K562 (cell line): ENCODE data around the gene TTLL9. TPM values are rescaled to one million over a fixed set of nuclear protein-coding genes. Genes with fewer than 3 reads are reported as not detected.

Source experiments
- ATAC-seq: fragments of 200-7000 bp; cut with Tn5 transposase; 3 replicates; pipeline ENCODE4 v1.9.1; 2020; ENCODE audit warnings: moderate library complexity
- BruUV-seq: library from RNA; stranded (reverse); fragments of 400-500 nt; replicated peaks from 2 replicates; lab custom pipeline; 2021; lab: Mats Ljungman, UMichigan
- CTCF ChIA-PET: fragments of 300-600 bp; formaldehyde crosslinking; extraction: SDS; loops from one replicate; lab custom pipeline; 2021; ENCODE audit warnings: low intra/inter-chr PET ratio; lab: Yijun Ruan, JAX
- POLR2A ChIA-PET: fragments of 300-600, 350-650 bp; sonication (Branson Sonifier 250); formaldehyde crosslinking; extraction: SDS; loops from one replicate; lab custom pipeline; 2021; ENCODE audit warnings: antibody characterized with exemption, inconsistent platforms; lab: Yijun Ruan, JAX
- DNase-seq, 4 experiments: peaks; one replicate each; pipeline versions ENCODE4 v3.0.0 to v3.0.0-alpha.2; 2011 to 2018; ENCODE audit warnings: low spot score in 3 of 4, mixed read lengths in 3 of 4; ENCODE audit errors: extremely low read depth in 1 of 4
- FAIRE-seq: peaks from 2 replicates; lab custom pipeline; 2011; peaks lifted over from hg19 to GRCh38; lab: Jason Lieb, UNC
- H2AFZ ChIP-seq: 2 replicates; pipeline ENCODE4 v1.6.0; 2011; ENCODE audit warnings: low read depth, low read length, control low read depth, inconsistent platforms
- H3K27ac ChIP-seq: fragments of 200-600 bp; 3 replicates; pipeline ENCODE4 v1.8.0; 2011; ENCODE audit warnings: low read depth, mild to moderate bottlenecking, control low read depth, inconsistent platforms, low read length, moderate library complexity, mixed read lengths; ENCODE audit errors: extremely low read depth
- H3K27me3 ChIP-seq, 2 experiments: fragments of 300-600 bp in 1 of 2; 2 replicates in 1 of 2; 3 replicates in 1 of 2; pipeline versions ENCODE4 v1.6.0 to v1.8.0; 2011; ENCODE audit warnings: inconsistent platforms in 2 of 2, low read length in 2 of 2, mild to moderate bottlenecking in 1 of 2, mixed read lengths in 1 of 2, moderate library complexity in 1 of 2; ENCODE audit not compliant: control insufficient read depth in 2 of 2, insufficient read depth in 2 of 2
- H3K36me3 ChIP-seq: fragments of 300-600 bp; 3 replicates; pipeline ENCODE4 v1.8.0; 2011; ENCODE audit warnings: mild to moderate bottlenecking, low read length, inconsistent platforms; ENCODE audit not compliant: control insufficient read depth, insufficient read depth
- H3K4me1 ChIP-seq, 2 experiments: fragments of 200-600 bp in 1 of 2; replicated peaks in 1 of 2; 2 replicates in 1 of 2; 3 replicates in 1 of 2; pipeline versions ENCODE4 v1.5.1 to v1.8.0; 2011; ENCODE audit warnings: inconsistent platforms in 2 of 2, low read length in 2 of 2, mild to moderate bottlenecking in 1 of 2, mixed read lengths in 1 of 2, moderate library complexity in 1 of 2; ENCODE audit not compliant: control insufficient read depth in 2 of 2, insufficient read depth in 2 of 2
- H3K4me2 ChIP-seq: 2 replicates; pipeline ENCODE4 v1.6.1; 2011; ENCODE audit warnings: low read length, control low read depth, inconsistent platforms, mixed read lengths; ENCODE audit not compliant: insufficient read depth
- H3K4me3 ChIP-seq: fragments of 200-600 bp; sonication (generic), shearing (Covaris generic); 2 replicates; pipeline ENCODE4 v1.5.1; 2016; ENCODE audit warnings: control low read depth, inconsistent platforms
- H3K79me2 ChIP-seq: fragments of 200-600 bp; 3 replicates; pipeline ENCODE4 v1.8.0; 2011; ENCODE audit warnings: low read length, inconsistent platforms; ENCODE audit not compliant: control insufficient read depth, insufficient read depth
- H3K9ac ChIP-seq, 2 experiments: 2 replicates each; pipeline versions ENCODE4 v1.6.0 to v1.6.1; 2011; ENCODE audit warnings: low read depth in 2 of 2, low read length in 2 of 2, control low read depth in 1 of 2, inconsistent platforms in 1 of 2, mild to moderate bottlenecking in 1 of 2, mixed read lengths in 1 of 2; ENCODE audit not compliant: insufficient read depth in 1 of 2
- H3K9me1 ChIP-seq: one replicate; pipeline ENCODE4 v1.6.0; 2011; ENCODE audit warnings: inconsistent platforms, mild to moderate bottlenecking, low read length, moderate library complexity; ENCODE audit not compliant: control insufficient read depth, insufficient read depth
- H3K9me3 ChIP-seq: replicated peaks from 2 replicates; pipeline ENCODE4 v1.5.1; 2011; ENCODE audit warnings: low read depth, low read length, inconsistent platforms; ENCODE audit not compliant: control insufficient read depth, insufficient read depth
- H4K20me1 ChIP-seq: replicated peaks from 2 replicates; pipeline ENCODE4 v1.6.1; 2011; ENCODE audit warnings: low read length, inconsistent platforms, mixed read lengths; ENCODE audit not compliant: control insufficient read depth, insufficient read depth
- ARID1B ChIP-seq: fragments of 450-650 bp; IDR thresholded peaks from 2 replicates; pipeline ENCODE4 v1.6.1; 2016; ENCODE audit warnings: antibody characterized with exemption, mild to moderate bottlenecking, inconsistent platforms
- E2F3 ChIP-seq: fragments of 250-450 bp; sonication (Bioruptor Pico); IDR thresholded peaks from 2 replicates; pipeline ENCODE4 v1.4.0; 2020; ENCODE audit warnings: mild to moderate bottlenecking
- ZNF583 ChIP-seq: fragments of 250-450 bp; sonication (Bioruptor Pico); IDR thresholded peaks from 2 replicates; pipeline ENCODE4 v1.4.0; 2020
- WGBS: fragments of 100-300 bp; shearing (Covaris generic); methylation state at CpG from one replicate; pipeline ENCODE4 v1.1.6; 2016; ENCODE audit warnings: low coverage, mixed read lengths; ENCODE audit not compliant: insufficient coverage; ENCODE audit errors: missing lambda C conversion rate; 5-methylcytosine and 5-hydroxymethylcytosine counted together
- in situ Hi-C: fragments of 300-500 bp; cut with MboI; formaldehyde crosslinking; loops from 4 replicates; pipeline ENCODE4 v1.15.0; 2018; ENCODE audit warnings: inconsistent platforms, mixed read lengths
- intact Hi-C: fragments of 100-400 bp; cut with micrococcal nuclease; formaldehyde crosslinking; loops from 2 replicates; pipeline ENCODE4 v1.14.2; 2022
- polyA plus RNA-seq, 8 experiments: library from polyadenylated mRNA; depleted of rRNA in 4 of 8; stranded (reverse) in 5 of 8; unstranded in 3 of 8; fragments of >200 nt; fragmentation: Nextera tagmentation in 2 of 8; fragmentation: Illumina TruSeq in 1 of 8; extraction: Ambion mirVana in 2 of 8; extraction: Trizol in 1 of 8; gene quantifications; 2 replicates each; pipeline versions ENCODE4 v1.2.1 to v1.2.3, GENCODE V29; 2011 to 2014; ENCODE audit warnings: inconsistent platforms in 1 of 8, missing spikeins in 1 of 8
- total RNA-seq, 7 experiments: library from RNA; depleted of rRNA in 6 of 7; stranded (reverse); fragments of >200 nt in 6 of 7; fragmentation: Illumina TruSeq in 2 of 7; extraction: Trizol in 2 of 7; gene quantifications; 2 replicates each; pipeline versions ENCODE4 v1.2.1 to v1.2.3, GENCODE V29; 2011 to 2021; ENCODE audit warnings: low replicate concordance in 1 of 7
- TF ChIP-seq, protein P1 (sequence below): sonication (generic); formaldehyde crosslinking; IDR thresholded peaks from 2 replicates; pipeline ENCODE4 v1.8.0; 2022; ENCODE audit warnings: missing genetic modification reagents, mild to moderate bottlenecking, borderline replicate concordance

The TTLL9 gene
- total and polyA plus RNA-seq, 9 of the 15 experiments (the other 6 are each of a cell fraction or from before 2014, with no cell fraction given), result 0.06 to 0.07 TPM; not detected in 7

DNA sequence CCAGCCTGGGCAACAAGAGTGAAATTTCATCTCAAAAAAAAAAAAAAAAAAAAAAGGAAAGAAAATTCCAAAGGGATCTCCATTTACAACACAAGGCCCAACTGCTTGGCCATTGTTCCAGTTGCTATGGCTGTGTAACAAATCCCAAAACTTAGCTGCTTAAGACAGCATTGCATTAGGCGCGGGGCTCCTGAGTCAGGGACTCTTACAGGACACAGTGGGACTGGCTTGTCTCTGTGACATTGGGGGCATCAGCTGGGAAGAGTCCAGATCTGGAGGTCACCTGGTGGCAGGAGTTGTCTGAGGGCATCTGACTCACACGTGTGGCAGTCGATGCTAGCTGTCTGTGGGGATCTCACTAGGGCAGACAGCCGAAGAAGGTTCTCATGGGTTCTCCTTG is 35.6 kb downstream of the TTLL9 start:
- DNase-seq, result no peak
- 31% methylated on average over 5 of the region's 5 CpGs for WGBS
- TF ChIP-seq, protein P1, sequence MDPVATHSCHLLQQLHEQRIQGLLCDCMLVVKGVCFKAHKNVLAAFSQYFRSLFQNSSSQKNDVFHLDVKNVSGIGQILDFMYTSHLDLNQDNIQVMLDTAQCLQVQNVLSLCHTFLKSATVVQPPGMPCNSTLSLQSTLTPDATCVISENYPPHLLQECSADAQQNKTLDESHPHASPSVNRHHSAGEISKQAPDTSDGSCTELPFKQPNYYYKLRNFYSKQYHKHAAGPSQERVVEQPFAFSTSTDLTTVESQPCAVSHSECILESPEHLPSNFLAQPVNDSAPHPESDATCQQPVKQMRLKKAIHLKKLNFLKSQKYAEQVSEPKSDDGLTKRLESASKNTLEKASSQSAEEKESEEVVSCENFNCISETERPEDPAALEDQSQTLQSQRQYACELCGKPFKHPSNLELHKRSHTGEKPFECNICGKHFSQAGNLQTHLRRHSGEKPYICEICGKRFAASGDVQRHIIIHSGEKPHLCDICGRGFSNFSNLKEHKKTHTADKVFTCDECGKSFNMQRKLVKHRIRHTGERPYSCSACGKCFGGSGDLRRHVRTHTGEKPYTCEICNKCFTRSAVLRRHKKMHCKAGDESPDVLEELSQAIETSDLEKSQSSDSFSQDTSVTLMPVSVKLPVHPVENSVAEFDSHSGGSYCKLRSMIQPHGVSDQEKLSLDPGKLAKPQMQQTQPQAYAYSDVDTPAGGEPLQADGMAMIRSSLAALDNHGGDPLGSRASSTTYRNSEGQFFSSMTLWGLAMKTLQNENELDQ, result no peak
- TF ChIP-seq E2F3 (no peak), ZNF583 (CRISPR knock-in tag) (no peak), ARID1B (no peak)
- H3K9ac ChIP-seq, result no peak overlapping the region
- ChIA-PET CTCF (no interaction called here), POLR2A (no interaction called here)
- H3K4me2 ChIP-seq, result no peak overlapping the region
- ATAC-seq, result no peak
- H3K27me3 ChIP-seq, result peaks cover 0 to 12% of the 10 kb centered on the region in 2 experiments; a peak in 1 of 5 replicates
- H3K36me3 ChIP-seq, result no peaks in the 10 kb centered on the region
- no peak for FAIRE-seq
- no TSS peak for BruUV-seq
- intact Hi-C loops, result no loop called here
- H2AFZ ChIP-seq, result no peak overlapping the region
- H3K9me1 ChIP-seq, result no peaks in the 10 kb centered on the region
- H4K20me1 ChIP-seq, result no peaks in the 10 kb centered on the region
- H3K9me3 ChIP-seq, result no peaks in the 10 kb centered on the region
- H3K4me1 ChIP-seq, result no peaks in the 10 kb centered on the region; a peak in 2 of 5 replicates
- no peaks in the 10 kb centered on the region for H3K79me2 ChIP-seq
- H3K27ac ChIP-seq, result no peak overlapping the region
- H3K4me3 ChIP-seq, result no peak overlapping the region
- in situ Hi-C loops, result no loop called here
